ENCODE measurements around the gene NFKBIA. TPM values are rescaled to one million over a fixed set of nuclear protein-coding genes. Genes with fewer than 3 reads are reported as not detected.
A peak's percentile ranks its signal among the peaks of the same experiment; 100 is the strongest.

NFKBIA gene
- polyA plus RNA-seq, 1 donor (not counting 4 experiments of a cell fraction or from before 2014, with no cell fraction given): 123 TPM

- peaks cover 13% of the 10 kb centered on the region for H3K79me2 ChIP-seq (ENCODE audit: control insufficient read depth, insufficient read depth, low read length)
- no peak for FAIRE-seq
- H3K9me1 ChIP-seq (ENCODE audit: control insufficient read depth, extremely low read depth, insufficient read depth, low read length): peaks cover 2% of the 10 kb centered on the region
- no peaks in the 10 kb centered on the region for H3K27me3 ChIP-seq (ENCODE audit: control insufficient read depth, extremely low read depth, insufficient read depth, low read length)
- no peak overlapping the region for H2AFZ ChIP-seq (ENCODE audit: control insufficient read depth, low read length)
- DNase-seq (ENCODE audit: low read depth, low spot score): no peak
- H4K20me1 ChIP-seq (ENCODE audit: control insufficient read depth, extremely low read depth, insufficient read depth, low read length): peaks cover 9% of the 10 kb centered on the region
- H3K4me1 ChIP-seq (ENCODE audit: control insufficient read depth, extremely low read depth, insufficient read depth, low read length): peaks cover 26% of the 10 kb centered on the region
- H3K4me2 ChIP-seq (ENCODE audit: control insufficient read depth, extremely low read depth, insufficient read depth, low read depth, low read length): no peak overlapping the region
- peaks cover 7 to 13% of the 10 kb centered on the region in 2 experiments for H3K36me3 ChIP-seq (ENCODE audit: control insufficient read depth in 2 of 2, extremely low read depth in 1 of 2, insufficient read depth in 2 of 2, low read length in 2 of 2)
- H3K4me3 ChIP-seq (ENCODE audit: control insufficient read depth in 2 of 3, extremely low read depth in 1 of 3, insufficient read depth in 2 of 3, low read depth in 1 of 3, low read length in 3 of 3): no peak overlapping the region
- no peak overlapping the region for H3K27ac ChIP-seq (ENCODE audit: control insufficient read depth, insufficient read depth, low read length)
- H3K9me3 ChIP-seq (ENCODE audit: control insufficient read depth, low read depth, low read length): no peaks in the 10 kb centered on the region
- TF ChIP-seq EZH2 (IDR thresholded peaks at IDR 0.05; ENCODE audit: low read length) (no peak), CTCF (optimal IDR thresholded peaks at IDR 0.05 in 1 of 3, IDR thresholded peaks at IDR 0.05 in 1 of 3, conservative IDR thresholded peaks at IDR 0.05 in 1 of 3; ENCODE audit: extremely low read depth in 1 of 3, insufficient read depth in 2 of 3, low read length in 3 of 3) (no peak)
- no peak overlapping the region for H3K9ac ChIP-seq (ENCODE audit: control insufficient read depth, extremely low read depth, insufficient read depth, low read length)
- dilution Hi-C loops (cut with MboI; ENCODE audit: extremely low pct_ligation_motif_present, low sequenced_read_pairs): no loop called here
These were observed 2.7 kb upstream of the NFKBIA start for GRCh38 chr14:35407306-35407630.

GRCh38 chr14:35406506-35407305 lies 2.2 kb upstream of the NFKBIA start:
- Histone ChIP-seq H3K79me2 (ENCODE audit: control insufficient read depth, insufficient read depth, low read length) (peaks cover 15% of the 10 kb centered on the region), H3K4me2 (ENCODE audit: control insufficient read depth, extremely low read depth, insufficient read depth, low read depth, low read length) (no peak overlapping the region), H4K20me1 (ENCODE audit: control insufficient read depth, extremely low read depth, insufficient read depth, low read length) (peaks cover 12% of the 10 kb centered on the region), H3K27me3 (ENCODE audit: control insufficient read depth, extremely low read depth, insufficient read depth, low read length) (no peaks in the 10 kb centered on the region), H2AFZ (ENCODE audit: control insufficient read depth, low read length) (no peak overlapping the region), H3K9ac (ENCODE audit: control insufficient read depth, extremely low read depth, insufficient read depth, low read length) (no peak overlapping the region), H3K9me1 (ENCODE audit: control insufficient read depth, extremely low read depth, insufficient read depth, low read length) (peaks cover 2% of the 10 kb centered on the region), H3K4me3 (ENCODE audit: control insufficient read depth in 2 of 3, extremely low read depth in 1 of 3, insufficient read depth in 2 of 3, low read depth in 1 of 3, low read length in 3 of 3) (no peak overlapping the region), H3K27ac (ENCODE audit: control insufficient read depth, insufficient read depth, low read length) (no peak overlapping the region), H3K36me3 (ENCODE audit: control insufficient read depth in 2 of 2, extremely low read depth in 1 of 2, insufficient read depth in 2 of 2, low read length in 2 of 2) (peaks cover 8 to 17% of the 10 kb centered on the region in 2 experiments), H3K4me1 (ENCODE audit: control insufficient read depth, extremely low read depth, insufficient read depth, low read length) (peaks cover 31% of the 10 kb centered on the region), H3K9me3 (ENCODE audit: control insufficient read depth, low read depth, low read length) (no peaks in the 10 kb centered on the region)
- FAIRE-seq: peak; percentile 71
- no peak for DNase-seq (ENCODE audit: low read depth, low spot score)
- dilution Hi-C loops (cut with MboI; ENCODE audit: extremely low pct_ligation_motif_present, low sequenced_read_pairs): no loop called here
- TF ChIP-seq EZH2 (IDR thresholded peaks at IDR 0.05; ENCODE audit: low read length) (no peak), CTCF (optimal IDR thresholded peaks at IDR 0.05 in 1 of 3, IDR thresholded peaks at IDR 0.05 in 1 of 3, conservative IDR thresholded peaks at IDR 0.05 in 1 of 3; ENCODE audit: extremely low read depth in 1 of 3, insufficient read depth in 2 of 3, low read length in 3 of 3) (peak; percentile 55 to 76 (median 63))

Data from keratinocyte (primary cell).